OCI-LY7 (cell line): ENCODE measurements around the gene NACC2. TPM values are rescaled to one million over a fixed set of nuclear protein-coding genes. Genes with fewer than 3 reads are reported as not detected.
A peak's percentile ranks its signal among the peaks of the same experiment; 100 is the strongest.

ENCODE experiments used
- BruUV-seq: library from RNA; stranded (reverse); fragments of 400-500 nt; replicated peaks from 2 replicates; lab custom pipeline; 2021; lab: Mats Ljungman, UMichigan
- CTCF ChIA-PET: fragments of 300-600 bp; sonication (Branson Sonifier 250); formaldehyde crosslinking; loops from one replicate; lab custom pipeline; 2022; ENCODE audit warnings: antibody characterized with exemption; ENCODE audit not compliant: unreplicated experiment; lab: Charles Lee
- POLR2A ChIA-PET: fragments of 300-600 bp; sonication (Branson Sonifier 250); formaldehyde crosslinking; loops from one replicate; lab custom pipeline; 2022; ENCODE audit warnings: antibody characterized with exemption; lab: Charles Lee
- DNase-seq: peaks from one replicate; pipeline ENCODE4 v3.0.0-alpha.2; 2015; ENCODE audit warnings: low spot score
- H2AFZ ChIP-seq: fragments of 200-600 bp; sonication (generic), shearing (Covaris generic); 2 replicates; pipeline ENCODE4 v1.6.1; 2014; ENCODE audit warnings: mild to moderate bottlenecking, antibody characterized with exemption, low read length, moderate library complexity
- H3K27ac ChIP-seq: fragments of 200-600 bp; sonication (generic); 2 replicates; pipeline ENCODE4 v1.5.1; 2014; ENCODE audit warnings: mixed run types, low read depth, mild to moderate bottlenecking, moderate library complexity, low read length, inconsistent platforms; ENCODE audit not compliant: poor library complexity, severe bottlenecking
- H3K36me3 ChIP-seq: fragments of 200-600 bp; sonication (generic); 2 replicates; pipeline ENCODE4 v1.6.1; 2014; ENCODE audit warnings: mild to moderate bottlenecking, antibody characterized with exemption, low read length, moderate library complexity, mixed read lengths; ENCODE audit not compliant: insufficient read depth
- H3K4me1 ChIP-seq: fragments of 200-600 bp; sonication (generic); 2 replicates; pipeline ENCODE4 v1.5.1; 2014; ENCODE audit warnings: mild to moderate bottlenecking, low read length; ENCODE audit not compliant: insufficient read depth, poor library complexity, severe bottlenecking
- H3K4me2 ChIP-seq: fragments of 200-600 bp; sonication (generic); 2 replicates; pipeline ENCODE4 v1.6.1; 2014; ENCODE audit warnings: mild to moderate bottlenecking, low read length
- H3K4me3 ChIP-seq: fragments of 200-600 bp; sonication (generic); 2 replicates; pipeline ENCODE4 v1.5.1; 2014; ENCODE audit warnings: mild to moderate bottlenecking, low read depth, low read length; ENCODE audit not compliant: poor library complexity, severe bottlenecking
- H3K79me2 ChIP-seq: fragments of 200-600 bp; sonication (generic); 2 replicates; pipeline ENCODE4 v1.6.1; 2016; ENCODE audit warnings: low read depth, mild to moderate bottlenecking, low read length, moderate library complexity, mixed read lengths; ENCODE audit not compliant: insufficient read depth
- H3K9me2 ChIP-seq: fragments of 200-600 bp; sonication (generic); 2 replicates; pipeline ENCODE4 v1.6.1; 2016; ENCODE audit warnings: mild to moderate bottlenecking, low read length, mixed read lengths; ENCODE audit not compliant: insufficient read depth
- H3K9me3 ChIP-seq: fragments of 200-600 bp; sonication (generic); 2 replicates; pipeline ENCODE4 v1.6.1; 2014; ENCODE audit warnings: mild to moderate bottlenecking, mixed run types, low read length, mixed read lengths
- H4K20me1 ChIP-seq: fragments of 200-600 bp; sonication (generic); 2 replicates; pipeline ENCODE4 v1.6.1; 2014; ENCODE audit warnings: mild to moderate bottlenecking, antibody characterized with exemption, low read length, moderate library complexity, mixed read lengths; ENCODE audit not compliant: insufficient read depth
- EZH2phosphoT487 ChIP-seq: fragments of 200-600 bp; sonication (generic); IDR thresholded peaks from 2 replicates; pipeline ENCODE4 v1.6.1; 2018; ENCODE audit warnings: low read depth, borderline replicate concordance, mild to moderate bottlenecking, mixed run types, antibody characterized with exemption, low read length, moderate library complexity, mixed read lengths
- intact Hi-C: fragments of 100-400 bp; cut with micrococcal nuclease; formaldehyde crosslinking; loops from one replicate; pipeline ENCODE4 v1.10.0; 2022; ENCODE audit not compliant: unreplicated experiment
- total RNA-seq, 2 experiments: library from RNA; depleted of rRNA in 1 of 2; stranded (reverse); fragments of >200 nt in 1 of 2; shearing (Covaris generic) in 1 of 2; gene quantifications; 2 replicates each; pipeline ENCODE4 v1.2.3, GENCODE V29; 2014 to 2022
- TF ChIP-seq, protein P1 (sequence below): fragments of 200-600 bp; sonication (generic); conservative IDR thresholded peaks from 2 replicates; pipeline ENCODE4 v1.5.1; 2014; ENCODE audit warnings: mild to moderate bottlenecking, antibody characterized with exemption, low read length, moderate library complexity, mixed read lengths

The NACC2 gene
- total RNA-seq, 2 experiments from 2014 or later: 0.38 to 0.72 TPM

DNA sequence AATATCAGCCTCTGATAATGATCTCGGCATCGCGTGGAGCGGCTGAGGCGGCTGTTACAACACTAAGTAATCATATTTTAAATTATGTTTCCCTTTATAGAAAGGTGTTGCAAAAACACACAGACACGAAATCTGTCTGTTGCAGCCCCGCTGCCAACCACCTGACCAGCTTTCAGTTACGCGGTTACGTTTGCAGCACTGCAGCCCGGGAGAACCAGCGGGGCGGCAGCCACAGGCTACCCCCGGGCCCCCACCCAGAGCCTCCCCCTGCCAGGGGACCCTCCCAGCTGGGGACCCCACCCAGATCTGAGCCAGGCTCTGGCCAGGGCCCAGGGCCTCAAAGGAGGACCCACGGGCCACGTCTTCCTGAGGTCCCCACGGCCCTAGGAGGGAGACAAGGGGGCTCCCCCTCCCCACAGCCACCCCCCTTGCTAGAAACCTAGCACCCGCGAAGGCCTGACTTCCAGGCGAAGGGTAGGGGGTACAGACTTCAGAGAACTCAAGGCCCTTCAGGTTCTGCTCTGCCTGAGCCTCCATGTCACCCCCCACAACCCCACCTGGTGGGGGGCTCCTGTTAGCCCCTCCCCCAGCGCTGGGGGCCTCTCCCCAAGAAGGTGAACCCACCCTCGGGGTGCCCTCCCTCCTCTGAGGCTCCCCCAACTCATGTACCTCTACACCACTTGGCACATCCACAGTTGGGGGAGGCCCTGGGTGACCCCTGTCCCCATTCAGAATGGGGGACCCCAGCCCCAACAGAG is 6.0 kb downstream of the NACC2 start:
- H4K20me1 ChIP-seq: no peaks in the 10 kb centered on the region
- H3K4me2 ChIP-seq: peak overlapping the region; percentile 38
- intact Hi-C loops: loop anchor here (1.0 to 2.0 kb wide), 3 partner anchors 30 to 49 kb away; partner anchors contain the start of gene TMEM250

DNA sequence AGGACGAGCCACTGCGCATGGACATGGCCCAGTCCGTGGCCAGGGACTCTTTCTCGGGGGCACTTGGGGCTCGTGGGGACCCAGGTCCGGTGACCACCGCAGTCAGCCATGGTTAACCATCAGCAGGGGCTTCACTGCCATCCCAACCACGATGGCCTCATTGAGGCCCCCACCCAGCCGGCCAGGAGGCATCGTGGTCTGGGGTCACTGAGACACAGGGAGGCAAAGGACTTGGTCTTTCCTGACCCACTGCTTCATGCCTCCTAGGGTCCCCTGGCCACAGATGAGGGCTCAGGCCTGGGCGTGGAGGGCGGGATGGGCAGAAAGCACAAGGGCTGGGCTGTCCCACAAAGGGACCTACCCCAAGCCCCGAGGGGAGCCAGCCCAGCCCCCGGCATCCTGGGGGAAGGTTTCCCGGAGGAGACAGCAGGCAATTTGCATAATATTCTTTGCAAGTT is 6.6 kb downstream of the NACC2 start:
- H3K4me3 ChIP-seq: no peak overlapping the region
- ChIA-PET POLR2A (no interaction called here), CTCF (no interaction called here)
- peaks cover 14% of the 10 kb centered on the region for H3K4me1 ChIP-seq
- H2AFZ ChIP-seq: peak overlapping the region; percentile 56; the same call in 1 of the 2 replicates
- peak overlapping the region; percentile 38 for H3K4me2 ChIP-seq
- no peak for DNase-seq
- H3K79me2 ChIP-seq: no peaks in the 10 kb centered on the region
- no peaks in the 10 kb centered on the region for H3K9me2 ChIP-seq
- no peaks in the 10 kb centered on the region for H4K20me1 ChIP-seq
- no peak for TF ChIP-seq EZH2phosphoT487
- TF ChIP-seq, protein P1, sequence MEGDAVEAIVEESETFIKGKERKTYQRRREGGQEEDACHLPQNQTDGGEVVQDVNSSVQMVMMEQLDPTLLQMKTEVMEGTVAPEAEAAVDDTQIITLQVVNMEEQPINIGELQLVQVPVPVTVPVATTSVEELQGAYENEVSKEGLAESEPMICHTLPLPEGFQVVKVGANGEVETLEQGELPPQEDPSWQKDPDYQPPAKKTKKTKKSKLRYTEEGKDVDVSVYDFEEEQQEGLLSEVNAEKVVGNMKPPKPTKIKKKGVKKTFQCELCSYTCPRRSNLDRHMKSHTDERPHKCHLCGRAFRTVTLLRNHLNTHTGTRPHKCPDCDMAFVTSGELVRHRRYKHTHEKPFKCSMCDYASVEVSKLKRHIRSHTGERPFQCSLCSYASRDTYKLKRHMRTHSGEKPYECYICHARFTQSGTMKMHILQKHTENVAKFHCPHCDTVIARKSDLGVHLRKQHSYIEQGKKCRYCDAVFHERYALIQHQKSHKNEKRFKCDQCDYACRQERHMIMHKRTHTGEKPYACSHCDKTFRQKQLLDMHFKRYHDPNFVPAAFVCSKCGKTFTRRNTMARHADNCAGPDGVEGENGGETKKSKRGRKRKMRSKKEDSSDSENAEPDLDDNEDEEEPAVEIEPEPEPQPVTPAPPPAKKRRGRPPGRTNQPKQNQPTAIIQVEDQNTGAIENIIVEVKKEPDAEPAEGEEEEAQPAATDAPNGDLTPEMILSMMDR: no peak
- no peaks in the 10 kb centered on the region for H3K9me3 ChIP-seq
- no TSS peak for BruUV-seq
- H3K27ac ChIP-seq: no peak overlapping the region
- intact Hi-C loops: loop anchor here (2.0 kb wide), 1 partner anchor 30 kb away; the partner anchor contains the start of gene TMEM250
- no peaks in the 10 kb centered on the region for H3K36me3 ChIP-seq

More for the DNA sequence above, 6.0 kb downstream of the NACC2 start:
- H2AFZ ChIP-seq: peak overlapping the region; percentile 56
- H3K27ac ChIP-seq: no peak overlapping the region
- H3K9me3 ChIP-seq: no peaks in the 10 kb centered on the region
- POLR2A ChIA-PET: interaction anchor here (0.7 kb wide), 1 partner anchor 34 kb away, joined by 3 read pairs; no protein-coding TSS in a partner anchor
- no peaks in the 10 kb centered on the region for H3K79me2 ChIP-seq
- no peak for TF ChIP-seq EZH2phosphoT487
- TF ChIP-seq, protein P1: no peak
- peaks cover 14% of the 10 kb centered on the region for H3K4me1 ChIP-seq
- H3K4me3 ChIP-seq: no peak overlapping the region
- CTCF ChIA-PET: no interaction called here
- BruUV-seq: no TSS peak
- DNase-seq: no peak
- H3K36me3 ChIP-seq: no peaks in the 10 kb centered on the region
- no peaks in the 10 kb centered on the region for H3K9me2 ChIP-seq
